OCI-LY1 (cell line): ENCODE data around the gene FER1L5.

ENCODE experiments used
- H2AFZ ChIP-seq: fragments of 200-600 bp; sonication (generic), shearing (Covaris generic); 2 replicates; pipeline ENCODE4 v1.6.0; 2014; ENCODE audit warnings: antibody characterized with exemption, mild to moderate bottlenecking, low read length
- H3F3A ChIP-seq: fragments of 200-600 bp; sonication (generic), shearing (Covaris generic); 2 replicates; pipeline ENCODE4 v1.6.0; 2014; ENCODE audit warnings: mild to moderate bottlenecking, antibody characterized with exemption, low read length, moderate library complexity; ENCODE audit not compliant: insufficient read depth
- H3K27ac ChIP-seq: fragments of 200-600 bp; sonication (generic); 2 replicates; pipeline ENCODE4 v1.5.1; 2014; ENCODE audit warnings: low read length, mixed run types, mild to moderate bottlenecking, low read depth; ENCODE audit not compliant: poor library complexity, severe bottlenecking
- H3K27me3 ChIP-seq: fragments of 200-600 bp; sonication (generic); 2 replicates; pipeline ENCODE4 v1.6.0; 2014; ENCODE audit warnings: antibody characterized with exemption, mild to moderate bottlenecking, low read length, moderate library complexity; ENCODE audit not compliant: insufficient read depth
- H3K36me3 ChIP-seq: fragments of 200-600 bp; sonication (generic); 2 replicates; pipeline ENCODE4 v1.6.1; 2014; ENCODE audit warnings: mild to moderate bottlenecking, antibody characterized with exemption, low read length, moderate library complexity, mixed read lengths; ENCODE audit not compliant: insufficient read depth
- H3K4me1 ChIP-seq: fragments of 200-600 bp; sonication (generic); 2 replicates; pipeline ENCODE4 v1.5.1; 2014; ENCODE audit warnings: mild to moderate bottlenecking, low read length, moderate library complexity; ENCODE audit not compliant: insufficient read depth, severe bottlenecking
- H3K4me2 ChIP-seq: fragments of 200-600 bp; sonication (generic), shearing (Covaris generic); 2 replicates; pipeline ENCODE4 v1.6.1; 2014; ENCODE audit warnings: low read length
- H3K4me3 ChIP-seq: fragments of 200-600 bp; sonication (generic); 2 replicates; pipeline ENCODE4 v1.5.1; 2014; ENCODE audit warnings: low read length, low read depth, mild to moderate bottlenecking, mixed read lengths; ENCODE audit not compliant: poor library complexity, severe bottlenecking
- H3K79me2 ChIP-seq: fragments of 200-600 bp; shearing (Covaris generic); 2 replicates; pipeline ENCODE4 v1.6.1; 2016; ENCODE audit warnings: mixed run types, low read length, mixed read lengths; ENCODE audit not compliant: insufficient read depth
- H3K9ac ChIP-seq: fragments of 200-600 bp; sonication (generic), shearing (Covaris generic); 2 replicates; pipeline ENCODE4 v1.6.1; 2014; ENCODE audit warnings: mild to moderate bottlenecking, low read length, mixed read lengths
- H3K9me2 ChIP-seq: fragments of 200-600 bp; sonication (generic), shearing (Covaris generic); 2 replicates; pipeline ENCODE4 v1.6.1; 2014; ENCODE audit warnings: low read depth, mild to moderate bottlenecking, low read length, mixed read lengths
- H3K9me3 ChIP-seq: fragments of 200-600 bp; shearing (Covaris generic); 2 replicates; pipeline ENCODE4 v1.6.1; 2014; ENCODE audit warnings: low read length, mixed read lengths
- H4K20me1 ChIP-seq: fragments of 200-600 bp; sonication (generic), shearing (Covaris generic); 2 replicates; pipeline ENCODE4 v1.6.0; 2016; ENCODE audit warnings: mild to moderate bottlenecking, low read length; ENCODE audit not compliant: insufficient read depth
- CTCF ChIP-seq: fragments of 200-600 bp; sonication (generic), shearing (Covaris generic); IDR thresholded peaks from 2 replicates; pipeline ENCODE4 v1.5.1; 2017; ENCODE audit warnings: mild to moderate bottlenecking, antibody characterized with exemption, low read length, moderate library complexity, mixed read lengths
- EZH2 ChIP-seq: fragments of 200-600 bp; sonication (generic), shearing (Covaris generic); IDR thresholded peaks from 2 replicates; pipeline ENCODE4 v1.8.0; 2017; ENCODE audit warnings: borderline replicate concordance, mixed run types, mild to moderate bottlenecking, antibody characterized with exemption, low read length, moderate library complexity, mixed read lengths

FER1L5 gene

GRCh38 chr2:96679848-96680247 lies 37.3 kb downstream of the FER1L5 start:
- Histone ChIP-seq H3K4me2 (no peak overlapping the region), H3K79me2 (no peaks in the 10 kb centered on the region), H3K27ac (no peak overlapping the region), H4K20me1 (no peaks in the 10 kb centered on the region), H3K9me2 (no peaks in the 10 kb centered on the region), H3K27me3 (no peaks in the 10 kb centered on the region), H3K9me3 (no peaks in the 10 kb centered on the region), H3K9ac (no peak overlapping the region), H3F3A (no peaks in the 10 kb centered on the region), H3K4me1 (no peaks in the 10 kb centered on the region), H2AFZ (no peak overlapping the region), H3K4me3 (no peak overlapping the region), H3K36me3 (no peaks in the 10 kb centered on the region)
- TF ChIP-seq CTCF = no peak
- no peak for TF ChIP-seq EZH2

DNA sequence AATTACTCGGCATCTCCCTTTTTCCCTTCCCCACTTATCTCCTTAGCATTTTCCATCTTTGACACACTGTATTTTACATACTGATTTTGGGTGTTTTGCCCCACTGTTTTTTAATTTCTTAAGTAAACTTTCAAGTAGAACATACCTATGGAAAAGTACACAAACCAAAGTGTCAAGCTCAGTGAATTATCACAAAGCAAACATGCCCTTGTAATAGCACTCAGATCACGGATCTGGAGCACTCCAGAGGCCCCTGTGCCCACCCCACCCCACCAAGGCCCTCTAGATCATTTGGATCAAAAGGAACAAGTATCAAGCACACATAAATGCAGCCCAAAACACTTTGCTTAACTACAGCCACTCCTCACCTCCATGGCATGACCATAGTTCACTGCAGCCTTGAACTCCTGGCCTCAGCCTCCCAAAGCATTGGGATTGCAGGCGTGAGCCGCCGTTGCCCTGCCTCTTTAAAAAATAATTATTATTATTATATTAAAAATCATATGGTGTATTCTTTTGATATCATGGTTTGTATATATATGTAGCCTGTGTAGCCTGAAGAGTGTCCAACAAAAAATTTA lies 38.1 kb downstream of the FER1L5 start:
- Histone ChIP-seq H3K27me3 (no peaks in the 10 kb centered on the region; the same call in 1 of the 2 replicates), H3K9me2 (no peaks in the 10 kb centered on the region), H3K27ac (no peak overlapping the region), H3K9ac (no peak overlapping the region), H3K4me3 (no peak overlapping the region), H3K9me3 (no peaks in the 10 kb centered on the region), H2AFZ (no peak overlapping the region), H3F3A (no peaks in the 10 kb centered on the region), H3K4me1 (no peaks in the 10 kb centered on the region), H4K20me1 (no peaks in the 10 kb centered on the region), H3K36me3 (no peaks in the 10 kb centered on the region), H3K79me2 (no peaks in the 10 kb centered on the region), H3K4me2 (no peak overlapping the region)
- no peak for TF ChIP-seq EZH2
- TF ChIP-seq CTCF = no peak

DNA sequence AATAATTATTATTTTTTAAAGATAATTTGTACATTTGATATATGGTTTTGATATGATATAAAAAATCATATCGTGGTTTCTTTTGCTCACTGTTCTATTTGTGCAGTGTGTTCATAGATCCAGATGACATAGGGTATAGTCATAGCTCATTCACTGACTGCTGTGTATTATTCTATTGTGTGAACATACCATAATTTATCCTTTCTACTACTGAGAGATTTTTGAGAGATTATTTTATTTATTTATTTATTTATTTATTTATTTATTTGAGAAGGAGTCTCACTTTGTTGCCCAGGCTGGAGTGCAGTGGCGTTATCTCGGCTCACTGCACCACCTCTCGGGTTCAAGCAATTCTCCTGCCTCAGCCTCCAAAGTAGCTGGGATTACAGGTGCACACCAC lies 39.0 kb downstream of the FER1L5 start:
- Histone ChIP-seq H3F3A (no peaks in the 10 kb centered on the region), H3K4me3 (no peak overlapping the region), H3K27ac (no peak overlapping the region), H3K9ac (no peak overlapping the region), H3K27me3 (no peaks in the 10 kb centered on the region; the same call in 1 of the 2 replicates), H3K4me1 (no peaks in the 10 kb centered on the region), H3K9me3 (no peaks in the 10 kb centered on the region), H3K36me3 (no peaks in the 10 kb centered on the region), H3K9me2 (no peaks in the 10 kb centered on the region), H2AFZ (no peak overlapping the region), H4K20me1 (no peaks in the 10 kb centered on the region), H3K4me2 (no peak overlapping the region), H3K79me2 (no peaks in the 10 kb centered on the region)
- TF ChIP-seq CTCF = no peak
- no peak for TF ChIP-seq EZH2
